DND-41 (cell line): ENCODE results near the gene ZNF143.
A peak's percentile ranks its signal among the peaks of the same experiment; 100 is the strongest.

Experiments
- EZH2 ChIP-seq: IDR thresholded peaks from 3 replicates; pipeline ENCODE4 v1.6.1; 2012; ENCODE audit warnings: borderline replicate concordance, low read depth, mild to moderate bottlenecking, moderate library complexity, low read length, inconsistent platforms; ENCODE audit not compliant: severe bottlenecking
- TF ChIP-seq, protein P1 (sequence below): IDR thresholded peaks from 2 replicates; pipeline ENCODE4 v1.5.1; 2012; ENCODE audit warnings: borderline replicate concordance, low read length, moderate library complexity, mild to moderate bottlenecking; ENCODE audit not compliant: poor library complexity, severe bottlenecking; ENCODE audit errors: extremely low read depth

DNA sequence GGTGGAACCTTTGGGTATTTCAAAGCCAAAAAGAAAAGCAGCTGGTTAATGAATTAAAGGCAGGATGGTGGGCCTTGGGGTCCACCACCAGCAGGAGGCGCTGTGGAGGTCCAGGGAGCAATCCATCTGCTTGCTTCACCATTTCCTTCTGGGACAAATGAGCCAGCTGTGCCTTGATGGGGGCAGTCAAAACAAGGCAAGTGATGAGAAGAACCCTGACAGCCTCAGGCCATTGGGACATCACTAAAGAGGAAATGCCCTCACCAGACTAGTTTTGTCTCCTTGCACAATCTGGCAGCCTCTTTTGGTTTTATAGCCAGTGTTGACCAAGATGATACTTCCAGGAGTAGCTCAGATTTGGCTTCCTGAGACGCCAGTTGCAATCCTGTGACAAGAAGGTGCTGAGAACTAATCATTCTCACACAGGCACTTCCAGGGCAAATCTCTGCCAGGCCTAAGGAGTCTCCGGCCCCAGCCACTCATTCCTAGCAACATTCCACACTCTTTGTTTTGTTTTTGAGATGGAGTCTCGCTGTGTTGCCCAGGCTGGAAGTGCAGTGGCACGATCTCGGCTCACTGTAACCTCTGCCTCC is 74.5 kb downstream of the ZNF143 start:
- TF ChIP-seq EZH2, result no peak
- TF ChIP-seq, protein P1, sequence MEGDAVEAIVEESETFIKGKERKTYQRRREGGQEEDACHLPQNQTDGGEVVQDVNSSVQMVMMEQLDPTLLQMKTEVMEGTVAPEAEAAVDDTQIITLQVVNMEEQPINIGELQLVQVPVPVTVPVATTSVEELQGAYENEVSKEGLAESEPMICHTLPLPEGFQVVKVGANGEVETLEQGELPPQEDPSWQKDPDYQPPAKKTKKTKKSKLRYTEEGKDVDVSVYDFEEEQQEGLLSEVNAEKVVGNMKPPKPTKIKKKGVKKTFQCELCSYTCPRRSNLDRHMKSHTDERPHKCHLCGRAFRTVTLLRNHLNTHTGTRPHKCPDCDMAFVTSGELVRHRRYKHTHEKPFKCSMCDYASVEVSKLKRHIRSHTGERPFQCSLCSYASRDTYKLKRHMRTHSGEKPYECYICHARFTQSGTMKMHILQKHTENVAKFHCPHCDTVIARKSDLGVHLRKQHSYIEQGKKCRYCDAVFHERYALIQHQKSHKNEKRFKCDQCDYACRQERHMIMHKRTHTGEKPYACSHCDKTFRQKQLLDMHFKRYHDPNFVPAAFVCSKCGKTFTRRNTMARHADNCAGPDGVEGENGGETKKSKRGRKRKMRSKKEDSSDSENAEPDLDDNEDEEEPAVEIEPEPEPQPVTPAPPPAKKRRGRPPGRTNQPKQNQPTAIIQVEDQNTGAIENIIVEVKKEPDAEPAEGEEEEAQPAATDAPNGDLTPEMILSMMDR, result peak; percentile 93
